22Rv1 (cell line): ENCODE data around the gene RASSF7.

Experiments used
- H3K27ac ChIP-seq: fragments of 450-650 bp; 2 replicates; pipeline ENCODE4 v1.5.1; 2017
- ZFX ChIP-seq: fragments of 450-650 bp; IDR thresholded peaks from 2 replicates; pipeline ENCODE4 v1.6.1; 2017; ENCODE audit warnings: antibody characterized with exemption, borderline replicate concordance
- TF ChIP-seq, protein P1 (sequence below): fragments of 450-650 bp; IDR thresholded peaks from 2 replicates; pipeline ENCODE4 v1.5.1; 2017; ENCODE audit warnings: mild to moderate bottlenecking

RASSF7 gene

GRCh38 chr11:539971-540481, 20.7 kb upstream of the RASSF7 start:
- TF ChIP-seq, protein P1, sequence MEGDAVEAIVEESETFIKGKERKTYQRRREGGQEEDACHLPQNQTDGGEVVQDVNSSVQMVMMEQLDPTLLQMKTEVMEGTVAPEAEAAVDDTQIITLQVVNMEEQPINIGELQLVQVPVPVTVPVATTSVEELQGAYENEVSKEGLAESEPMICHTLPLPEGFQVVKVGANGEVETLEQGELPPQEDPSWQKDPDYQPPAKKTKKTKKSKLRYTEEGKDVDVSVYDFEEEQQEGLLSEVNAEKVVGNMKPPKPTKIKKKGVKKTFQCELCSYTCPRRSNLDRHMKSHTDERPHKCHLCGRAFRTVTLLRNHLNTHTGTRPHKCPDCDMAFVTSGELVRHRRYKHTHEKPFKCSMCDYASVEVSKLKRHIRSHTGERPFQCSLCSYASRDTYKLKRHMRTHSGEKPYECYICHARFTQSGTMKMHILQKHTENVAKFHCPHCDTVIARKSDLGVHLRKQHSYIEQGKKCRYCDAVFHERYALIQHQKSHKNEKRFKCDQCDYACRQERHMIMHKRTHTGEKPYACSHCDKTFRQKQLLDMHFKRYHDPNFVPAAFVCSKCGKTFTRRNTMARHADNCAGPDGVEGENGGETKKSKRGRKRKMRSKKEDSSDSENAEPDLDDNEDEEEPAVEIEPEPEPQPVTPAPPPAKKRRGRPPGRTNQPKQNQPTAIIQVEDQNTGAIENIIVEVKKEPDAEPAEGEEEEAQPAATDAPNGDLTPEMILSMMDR: no peak
- TF ChIP-seq ZFX: no peak
- H3K27ac ChIP-seq: no peak overlapping the region

GRCh38 chr11:540583-541432, 20.0 kb upstream of the RASSF7 start:
- TF ChIP-seq, protein P1: no peak
- TF ChIP-seq ZFX: no peak
- H3K27ac ChIP-seq: no peak overlapping the region

DNA sequence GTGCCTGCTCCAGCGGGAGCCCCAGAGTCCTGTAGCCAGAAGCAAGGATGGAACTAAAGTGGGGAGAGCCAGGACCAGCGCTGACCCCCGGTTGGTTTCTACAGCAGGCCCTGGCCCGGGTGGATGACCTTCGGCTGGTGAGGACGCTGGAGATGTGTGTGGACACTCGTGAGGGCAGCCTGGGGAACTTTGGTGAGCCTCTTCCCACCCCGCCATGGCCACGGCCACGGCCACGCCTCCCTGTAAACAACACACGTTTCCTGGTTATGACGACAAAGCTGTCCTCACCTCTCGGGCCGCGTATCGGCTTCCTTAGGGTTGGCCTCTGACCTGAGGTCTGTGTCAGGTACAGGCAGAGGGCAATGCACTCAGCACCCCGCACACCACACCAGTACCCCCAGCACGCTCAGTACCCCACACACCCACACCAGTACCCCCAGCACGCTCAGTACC, 19.3 kb upstream of the RASSF7 start:
- H3K27ac ChIP-seq: no peak overlapping the region

GRCh38 chr11:544817-545166, 16.0 kb upstream of the RASSF7 start:
- TF ChIP-seq ZFX: no peak
- TF ChIP-seq, protein P1: no peak
- H3K27ac ChIP-seq: no peak overlapping the region

More for the DNA sequence above, 19.3 kb upstream of the RASSF7 start:
- no peak for TF ChIP-seq ZFX
- TF ChIP-seq, protein P1: no peak

GRCh38 chr11:545171-545570, 15.6 kb upstream of the RASSF7 start:
- H3K27ac ChIP-seq: no peak overlapping the region

GRCh38 chr11:548700-549603, 11.8 kb upstream of the RASSF7 start:
- TF ChIP-seq ZFX: no peak
- TF ChIP-seq, protein P1: no peak
- no peak overlapping the region for H3K27ac ChIP-seq

More at GRCh38 chr11:545171-545570, 15.6 kb upstream of the RASSF7 start:
- TF ChIP-seq ZFX: no peak
- TF ChIP-seq, protein P1: no peak
